GM19452 (cell line): ENCODE measurements around the gene ITPKA.
"Not testable (repeated sequence)": the region's sequence is repeated elsewhere in the genome, so short reads cannot be mapped to it uniquely, and the experiment has no call there.

Source experiments
- ATAC-seq: cut with Tn5 transposase; IDR thresholded peaks from one replicate; pipeline ENCODE4 v1.9.1; 2021; ENCODE audit not compliant: unreplicated experiment

The ITPKA gene

GRCh38 chr15:41493205-41493901, at the start of gene ITPKA:
Gene ITPKA, plus strand, starts transcription at chr15:41493874. Its CDS starts 54 bp downstream, at chr15:41493928.
- peak; percentile 64 for ATAC-seq

DNA sequence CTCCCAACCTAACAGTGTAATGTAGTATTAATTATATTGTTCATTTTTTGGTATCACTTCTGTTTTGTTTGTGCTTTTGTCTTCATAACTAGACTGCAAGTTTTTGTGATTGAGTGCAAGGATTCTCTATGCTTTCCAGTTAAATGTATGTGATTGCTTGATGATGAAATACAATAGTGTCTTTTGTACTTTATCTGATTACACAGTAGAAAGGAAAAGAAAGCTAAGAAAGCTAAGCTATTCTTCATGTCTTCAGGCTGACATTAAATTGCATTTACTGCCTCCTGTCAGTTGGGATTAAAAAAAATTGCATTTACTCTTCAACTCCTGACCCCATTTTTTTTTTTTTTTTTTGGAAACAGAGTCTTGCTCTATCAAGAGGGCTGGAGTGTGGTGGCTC, 48.3 kb upstream of the ITPKA start:
- ATAC-seq = no peak

DNA sequence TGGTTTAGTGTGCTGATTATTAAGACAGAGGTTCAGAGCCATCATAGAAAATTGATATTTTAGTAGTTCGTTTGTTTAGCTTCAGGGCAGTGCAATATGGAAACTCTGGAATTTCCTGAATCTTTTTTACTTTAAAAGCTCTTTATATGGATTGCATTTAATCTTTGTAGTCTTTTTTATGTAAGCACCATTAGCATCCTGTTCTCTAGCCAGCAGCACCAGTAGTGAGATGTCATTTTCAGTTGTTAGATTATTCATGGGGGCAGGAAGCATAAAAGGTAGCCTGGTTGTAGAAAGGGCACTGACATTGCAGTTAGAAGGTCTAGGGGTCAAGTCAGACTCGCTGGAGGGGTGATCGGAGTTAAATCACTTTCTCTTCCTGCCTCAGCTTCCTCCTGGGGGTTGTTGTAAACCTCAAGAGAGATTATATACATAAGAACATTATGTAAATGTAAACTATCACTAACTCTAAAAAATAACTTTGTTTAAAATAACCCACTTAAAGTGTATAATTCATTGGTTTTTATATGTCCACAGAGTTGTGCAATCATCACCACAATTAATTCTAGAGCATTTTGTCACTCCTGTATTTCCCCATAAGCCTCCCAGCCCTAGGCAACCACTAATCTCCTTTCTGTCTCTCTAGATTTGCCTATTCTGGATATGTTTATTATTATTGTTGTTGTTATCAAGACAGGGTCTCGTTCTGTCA, 31.4 kb upstream of the ITPKA start:
- no peak for ATAC-seq

- ATAC-seq = no peak
Measured at GRCh38 chr15:41464889-41465580, 28.6 kb upstream of the ITPKA start.

DNA sequence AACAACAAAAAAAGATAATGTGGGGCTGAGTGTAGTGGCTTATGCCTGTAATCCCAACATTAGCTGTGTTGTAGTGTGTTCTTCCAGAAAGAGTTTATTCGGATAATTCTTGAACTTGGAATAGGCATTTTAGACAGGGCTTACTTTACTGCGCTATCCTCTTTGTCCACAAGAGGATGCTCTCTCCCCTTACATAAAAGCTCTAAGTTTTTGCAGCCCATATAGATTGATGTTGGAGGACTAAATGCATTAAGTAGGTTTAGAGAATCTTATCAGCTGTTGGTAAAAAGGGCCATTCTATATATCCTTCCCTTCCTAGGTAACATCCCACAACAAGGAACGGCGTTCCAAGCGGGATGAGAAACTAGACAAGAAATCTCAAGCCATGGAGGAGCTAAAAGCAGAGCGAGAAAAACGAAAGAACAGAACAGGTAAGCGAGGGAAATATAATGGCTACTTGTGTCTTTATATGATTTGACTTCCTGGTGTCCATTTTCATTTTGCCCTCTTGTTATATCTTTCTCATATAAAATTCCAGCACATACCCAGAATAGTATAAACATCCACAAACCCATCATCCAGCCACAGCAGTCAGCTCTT, 27.8 kb upstream of the ITPKA start:
- ATAC-seq = no peak

DNA sequence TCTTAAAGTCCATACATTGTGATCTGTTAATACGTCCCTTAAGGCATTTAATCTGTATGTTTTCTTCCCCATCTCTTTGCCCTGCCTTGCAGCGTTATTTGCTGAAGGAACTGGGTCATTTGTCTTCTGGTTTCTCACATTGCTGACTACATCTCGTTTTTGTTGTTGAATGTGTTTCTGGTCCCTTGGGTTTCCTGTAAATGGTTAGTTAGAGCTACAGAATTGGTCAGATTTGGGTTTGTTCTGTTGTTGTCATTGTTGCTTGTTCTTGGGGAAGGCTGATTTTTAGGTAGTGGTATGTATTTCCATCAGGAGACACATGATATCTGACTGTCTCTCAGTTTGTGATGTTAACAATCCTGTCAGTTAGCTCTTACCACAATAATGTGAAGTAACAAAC, 27.0 kb upstream of the ITPKA start:
- no peak for ATAC-seq

DNA sequence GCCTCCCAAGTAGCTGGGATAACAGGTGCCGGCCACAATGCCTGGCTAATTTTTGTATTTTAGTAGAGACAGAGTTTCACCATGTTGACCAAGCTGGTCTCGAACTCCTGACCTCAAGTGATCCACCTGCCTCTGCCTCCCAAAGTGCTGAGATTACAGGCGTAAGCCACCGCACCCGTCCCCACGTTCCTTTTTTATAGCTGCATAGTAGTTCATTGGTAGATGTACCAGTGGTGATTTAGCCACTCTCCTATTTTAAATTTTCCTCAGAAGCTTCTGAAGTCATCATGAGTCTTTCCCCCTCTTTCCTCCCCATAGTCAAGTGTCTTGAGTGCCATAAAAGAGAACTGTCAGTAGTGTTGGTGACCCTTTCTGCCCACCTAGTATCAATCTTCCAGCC, 24.0 kb upstream of the ITPKA start:
- not testable (repeated sequence) for ATAC-seq

DNA sequence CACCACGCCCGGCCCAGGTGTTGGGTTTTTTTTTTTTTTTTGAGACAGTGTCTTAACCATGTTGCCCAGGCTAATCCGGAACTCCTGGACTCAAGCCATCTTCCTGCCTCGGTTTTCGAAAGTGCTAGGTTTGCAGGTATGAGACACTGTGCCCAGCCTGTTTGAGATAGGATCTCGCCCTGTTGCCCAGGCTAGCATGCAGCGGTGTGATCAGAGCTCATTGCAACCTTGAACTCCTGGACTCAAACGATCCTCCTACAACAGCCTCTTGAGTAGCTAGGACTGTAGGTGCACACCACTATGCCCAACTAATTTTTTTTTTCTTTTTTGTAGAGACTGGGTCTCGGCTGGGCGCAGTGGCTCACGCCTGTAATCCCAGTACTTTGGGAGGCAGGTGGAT, 20.3 kb upstream of the ITPKA start:
- no peak for ATAC-seq

DNA sequence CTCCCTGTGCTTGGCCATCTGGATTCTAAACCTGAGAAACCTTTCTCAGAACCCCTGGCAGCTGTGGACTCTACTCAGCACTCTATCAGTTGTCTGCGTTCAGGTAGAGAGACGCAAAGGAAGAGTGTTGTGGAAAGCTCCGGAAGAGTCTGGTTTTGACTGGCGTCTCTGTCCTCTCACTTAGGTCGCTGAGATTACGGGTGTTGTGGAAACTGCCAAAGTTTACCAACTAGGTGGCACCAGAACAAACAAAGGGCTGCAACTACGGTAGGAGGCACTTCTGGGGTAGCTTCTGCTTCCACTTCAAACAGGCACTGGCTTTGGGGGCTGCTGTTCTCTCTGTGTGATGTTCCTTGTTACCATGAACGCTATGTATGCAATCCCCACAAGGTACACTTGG, 19.2 kb upstream of the ITPKA start:
- no peak for ATAC-seq

DNA sequence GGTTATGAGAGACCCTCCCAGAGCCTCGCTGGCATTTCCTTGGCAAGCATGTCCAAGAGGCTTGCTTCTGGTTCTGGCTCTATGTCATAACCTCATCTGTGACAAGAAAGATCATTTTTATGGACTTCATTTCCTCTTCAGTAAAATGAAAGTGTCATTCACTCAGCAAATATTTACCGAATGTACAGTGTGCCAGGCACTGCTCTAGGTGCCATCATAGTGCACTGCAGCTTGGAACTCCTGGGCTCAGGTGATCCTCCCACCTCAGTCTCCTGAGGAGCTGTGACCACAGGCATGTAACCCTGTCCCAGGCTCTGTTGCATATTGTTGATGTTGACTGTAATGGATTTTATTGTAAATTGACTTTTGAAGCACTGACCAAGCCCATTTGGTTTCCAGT, 18.7 kb upstream of the ITPKA start:
- no peak for ATAC-seq

- no peak for ATAC-seq
Measured at GRCh38 chr15:41476416-41477048, 17.1 kb upstream of the ITPKA start.

GRCh38 chr15:41480396-41481140, 13.1 kb upstream of the ITPKA start:
- no peak for ATAC-seq

GRCh38 chr15:41482110-41482877, 11.4 kb upstream of the ITPKA start:
- ATAC-seq = no peak

DNA sequence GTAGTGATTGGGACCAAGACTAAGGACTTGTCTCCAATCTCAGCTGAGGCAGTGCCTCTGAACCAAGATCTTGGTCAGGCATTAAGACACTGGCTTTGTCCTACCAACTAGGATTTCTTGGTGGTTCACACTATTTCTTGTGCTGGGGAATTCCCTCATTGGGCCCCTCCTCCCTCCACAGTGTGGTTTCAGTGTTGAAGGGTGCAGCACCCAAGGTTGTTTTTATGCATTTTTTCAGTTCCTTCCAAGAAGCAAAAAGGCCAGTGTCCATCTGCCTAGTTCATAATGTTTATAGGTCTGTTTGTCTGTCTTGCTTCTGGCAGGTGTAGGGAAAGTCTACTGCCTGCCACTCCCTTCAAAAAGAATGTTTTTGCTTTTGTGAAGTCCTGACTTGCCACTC, 10.6 kb upstream of the ITPKA start:
- peak; percentile 65 for ATAC-seq

DNA sequence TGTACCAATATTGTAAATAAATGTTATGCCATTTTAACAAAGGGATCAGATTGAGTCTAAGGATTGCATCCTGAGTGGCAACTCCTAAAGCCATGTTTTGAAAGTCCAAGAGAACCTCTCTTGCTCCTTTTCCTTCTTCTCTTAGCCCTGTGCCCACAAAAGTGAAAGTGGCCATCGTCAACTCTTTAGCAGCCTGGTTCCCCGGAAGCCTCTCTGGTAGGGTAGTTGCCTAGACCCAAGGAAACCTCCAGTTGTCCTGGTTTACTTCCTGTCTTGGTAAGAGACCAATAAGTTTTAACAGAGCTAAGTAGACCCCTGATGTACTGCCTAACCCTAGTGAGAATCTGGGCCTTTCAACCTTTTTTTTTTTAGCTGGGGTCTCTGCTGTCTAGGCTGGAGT, 10.2 kb upstream of the ITPKA start:
- ATAC-seq = no peak

DNA sequence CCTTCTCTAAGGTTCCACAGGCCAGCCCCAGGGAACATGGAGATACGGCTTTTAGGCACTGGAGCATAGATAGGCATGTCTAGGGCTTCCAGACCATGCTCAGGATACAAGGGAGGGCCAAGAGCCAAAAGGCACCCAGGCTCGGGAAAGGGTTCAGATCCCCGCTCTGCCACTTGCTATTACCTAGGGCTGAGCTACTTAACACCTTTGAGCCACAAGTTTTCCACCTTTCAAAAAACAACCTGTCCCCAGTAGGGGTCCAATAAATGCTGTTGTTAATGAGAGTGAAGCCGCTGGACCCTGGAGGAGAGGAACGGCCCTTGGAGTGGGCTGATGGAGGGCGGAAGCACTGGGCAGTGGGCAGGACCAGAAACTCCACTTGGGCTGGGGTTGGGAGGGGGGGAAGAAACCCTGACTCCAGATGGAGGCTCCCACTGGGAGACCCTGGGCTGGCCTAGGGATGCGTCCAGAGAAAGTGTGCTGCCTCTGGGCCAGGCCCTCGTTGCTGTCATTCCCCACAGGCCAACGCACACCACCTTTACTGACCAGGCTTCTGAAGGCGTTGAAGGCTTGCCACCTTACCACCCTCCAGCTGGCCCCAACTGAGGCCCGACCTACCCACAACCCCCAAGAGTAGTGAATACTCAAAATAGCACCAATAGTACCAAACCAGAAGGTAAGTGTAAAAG, 8.6 kb upstream of the ITPKA start:
- ATAC-seq = no peak

DNA sequence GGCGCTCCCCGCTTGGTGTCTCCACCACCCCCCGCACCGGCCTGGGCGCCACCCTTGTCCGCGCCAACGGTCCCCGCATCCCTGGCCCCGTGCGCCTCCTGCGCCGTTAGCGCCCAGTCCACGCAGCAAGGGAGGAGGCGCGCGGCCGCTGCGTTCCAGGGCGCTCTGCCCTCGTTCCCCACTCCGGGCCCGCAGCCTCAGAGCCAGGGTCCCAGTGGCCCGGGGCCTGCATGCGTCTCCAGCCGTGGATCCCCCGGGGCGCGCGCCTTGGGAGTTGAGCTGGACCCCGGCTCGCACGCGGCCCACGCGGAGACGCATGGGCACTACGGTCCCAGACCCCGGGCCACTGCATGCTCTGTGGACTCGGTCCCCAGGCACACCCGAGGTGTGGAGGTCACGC, 7.4 kb upstream of the ITPKA start:
- ATAC-seq = no peak

DNA sequence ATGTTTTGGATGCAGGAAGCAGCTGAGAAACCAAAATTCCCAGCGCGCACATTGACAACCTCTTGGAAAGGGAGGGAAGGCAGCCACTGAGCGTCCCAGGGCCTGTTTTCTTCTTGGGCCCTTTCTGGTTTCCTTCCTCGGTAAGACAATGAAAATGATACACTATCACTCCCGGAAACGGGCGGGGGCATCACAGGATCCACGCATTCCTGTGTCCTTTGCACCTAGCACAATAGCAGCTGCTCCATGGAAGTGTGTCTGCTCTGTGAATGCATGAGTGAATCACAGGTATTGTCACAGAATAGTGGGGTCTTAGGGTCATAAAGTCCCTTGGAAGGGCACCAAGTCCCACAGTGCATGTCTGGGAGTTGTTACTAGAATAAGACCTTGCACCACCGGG, 6.3 kb upstream of the ITPKA start:
- ATAC-seq = no peak

GRCh38 chr15:41487802-41488201, 5.9 kb upstream of the ITPKA start:
- no peak for ATAC-seq
